ENCODE results near the gene PINLYP. TPM values are rescaled to one million over a fixed set of nuclear protein-coding genes. Genes with fewer than 3 reads are reported as not detected.

Gene PINLYP
- total and polyA plus RNA-seq, 9 of the 15 experiments (the other 6 are each of a cell fraction or from before 2014, with no cell fraction given) = 1.00 to 6.7 (median 2.2) TPM

DNA sequence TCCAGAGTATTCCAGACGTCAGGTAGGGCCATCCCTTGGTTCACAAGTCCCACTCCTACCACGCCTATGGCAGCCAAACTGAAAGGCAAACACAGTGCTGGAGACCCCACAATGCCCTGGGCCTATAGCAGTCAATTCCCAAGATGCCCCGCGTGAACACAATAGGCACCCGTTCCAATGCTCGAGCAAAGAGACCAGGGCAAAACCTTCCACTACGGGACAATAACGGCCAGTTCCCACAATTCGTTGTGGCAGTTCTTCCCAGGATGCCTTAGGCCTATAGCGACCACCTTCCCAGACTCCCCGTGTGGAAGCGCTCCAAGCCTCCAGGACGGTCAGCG lies 43.3 kb downstream of the PINLYP start (continued):
- peak; percentile 35 for TF ChIP-seq CHD1 (IDR thresholded peaks at IDR 0.05; ENCODE audit: low read length)
- TF ChIP-seq HDAC2 (IDR thresholded peaks at IDR 0.05) = peak; percentile 51; the same call in 1 of the 2 replicates
- no peak for TF ChIP-seq GATAD2A (IDR thresholded peaks at IDR 0.05)
- 0 out of 2 replicates have a peak, but pooled peaks have one; percentile 13 for TF ChIP-seq PML (IDR thresholded peaks at IDR 0.05; ENCODE audit: low read length)
- no peak for TF ChIP-seq ILK (tag; IDR thresholded peaks at IDR 0.05; ENCODE audit: borderline replicate concordance, low read depth)
- no peak for TF ChIP-seq POLR2A (conservative IDR thresholded peaks at IDR 0.05)
- TF ChIP-seq, protein P1, sequence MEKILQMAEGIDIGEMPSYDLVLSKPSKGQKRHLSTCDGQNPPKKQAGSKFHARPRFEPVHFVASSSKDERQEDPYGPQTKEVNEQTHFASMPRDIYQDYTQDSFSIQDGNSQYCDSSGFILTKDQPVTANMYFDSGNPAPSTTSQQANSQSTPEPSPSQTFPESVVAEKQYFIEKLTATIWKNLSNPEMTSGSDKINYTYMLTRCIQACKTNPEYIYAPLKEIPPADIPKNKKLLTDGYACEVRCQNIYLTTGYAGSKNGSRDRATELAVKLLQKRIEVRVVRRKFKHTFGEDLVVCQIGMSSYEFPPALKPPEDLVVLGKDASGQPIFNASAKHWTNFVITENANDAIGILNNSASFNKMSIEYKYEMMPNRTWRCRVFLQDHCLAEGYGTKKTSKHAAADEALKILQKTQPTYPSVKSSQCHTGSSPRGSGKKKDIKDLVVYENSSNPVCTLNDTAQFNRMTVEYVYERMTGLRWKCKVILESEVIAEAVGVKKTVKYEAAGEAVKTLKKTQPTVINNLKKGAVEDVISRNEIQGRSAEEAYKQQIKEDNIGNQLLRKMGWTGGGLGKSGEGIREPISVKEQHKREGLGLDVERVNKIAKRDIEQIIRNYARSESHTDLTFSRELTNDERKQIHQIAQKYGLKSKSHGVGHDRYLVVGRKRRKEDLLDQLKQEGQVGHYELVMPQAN (IDR thresholded peaks at IDR 0.05; ENCODE audit: borderline replicate concordance) = peak; percentile 50; the same call in 1 of the 2 replicates
- 0 out of 2 replicates have a peak, but pooled peaks have one; percentile 13 for TF ChIP-seq KLF13 (tag; IDR thresholded peaks at IDR 0.05; ENCODE audit: borderline replicate concordance, low read depth)
- no peak for TF ChIP-seq TEAD1 (CRISPR knock-in tag; IDR thresholded peaks at IDR 0.05)
- no peak for TF ChIP-seq SPI1 (IDR thresholded peaks at IDR 0.05; ENCODE audit: borderline replicate concordance, low read depth, low read length)
- TF ChIP-seq KLF1 (tag; IDR thresholded peaks at IDR 0.05) = 0 out of 2 replicates have a peak, but pooled peaks have one; percentile 32
- peak; percentile 16; the same call in 1 of the 2 replicates for TF ChIP-seq POLR2AphosphoS5 (IDR thresholded peaks at IDR 0.05; ENCODE audit: control insufficient read depth, insufficient read depth, low read depth, low read length)
- peak; percentile 96; the same call in 1 of the 2 replicates for TF ChIP-seq ZNF592 (IDR thresholded peaks at IDR 0.05)
- TF ChIP-seq MTF1 (CRISPR knock-in tag; IDR thresholded peaks at IDR 0.05; ENCODE audit: borderline replicate concordance) = no peak
- TF ChIP-seq RERE (CRISPR knock-in tag; IDR thresholded peaks at IDR 0.05; ENCODE audit: borderline replicate concordance) = no peak

All from K562 (cell line).